SH-SY5Y (cell line): Measurements from ENCODE around the gene UBAP2.

Source experiments
- GATA2 ChIP-seq: IDR thresholded peaks from 2 replicates; pipeline ENCODE4 v1.6.1; 2011; ENCODE audit warnings: mild to moderate bottlenecking, low read depth, low read length
- GATA3 ChIP-seq: IDR thresholded peaks from 2 replicates; pipeline ENCODE4 v1.6.1; 2011; ENCODE audit warnings: low read depth, mild to moderate bottlenecking, low read length, moderate library complexity

- TF ChIP-seq GATA2 (no peak), GATA3 (no peak)
These were observed 125.6 kb downstream of the UBAP2 start for GRCh38 chr9:33923079-33923478.
